ENCODE data around the gene LATS1. TPM values are rescaled to one million over a fixed set of nuclear protein-coding genes. Genes with fewer than 3 reads are reported as not detected.

The LATS1 gene
- total RNA-seq, 2 donors from 2014 or later: 24.4 to 30.5 TPM

DNA sequence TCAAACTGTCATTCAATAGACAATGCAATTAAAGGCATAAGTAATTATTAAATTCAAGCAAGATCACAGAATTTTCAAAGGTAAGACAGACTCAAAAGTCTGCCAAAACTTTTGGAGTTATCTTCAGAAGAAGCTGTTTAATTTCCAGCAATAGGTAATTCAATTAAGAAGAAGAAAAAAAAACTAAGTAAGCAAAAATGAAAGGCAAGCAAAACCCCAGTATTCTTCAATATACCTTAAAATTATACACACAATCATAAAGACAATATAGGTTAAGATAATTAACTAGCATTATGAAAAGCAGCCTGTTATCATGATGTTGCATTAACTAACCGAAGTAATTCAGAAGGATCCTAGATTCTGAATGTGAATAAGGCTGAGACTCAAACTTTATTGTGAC, 3.5 kb downstream of the LATS1 start:
- no peak overlapping the region for H3K27ac ChIP-seq
- ATAC-seq (ENCODE audit: insufficient number of reproducible peaks, low FRiP score, low read depth): no peak
- TF ChIP-seq, protein P1, sequence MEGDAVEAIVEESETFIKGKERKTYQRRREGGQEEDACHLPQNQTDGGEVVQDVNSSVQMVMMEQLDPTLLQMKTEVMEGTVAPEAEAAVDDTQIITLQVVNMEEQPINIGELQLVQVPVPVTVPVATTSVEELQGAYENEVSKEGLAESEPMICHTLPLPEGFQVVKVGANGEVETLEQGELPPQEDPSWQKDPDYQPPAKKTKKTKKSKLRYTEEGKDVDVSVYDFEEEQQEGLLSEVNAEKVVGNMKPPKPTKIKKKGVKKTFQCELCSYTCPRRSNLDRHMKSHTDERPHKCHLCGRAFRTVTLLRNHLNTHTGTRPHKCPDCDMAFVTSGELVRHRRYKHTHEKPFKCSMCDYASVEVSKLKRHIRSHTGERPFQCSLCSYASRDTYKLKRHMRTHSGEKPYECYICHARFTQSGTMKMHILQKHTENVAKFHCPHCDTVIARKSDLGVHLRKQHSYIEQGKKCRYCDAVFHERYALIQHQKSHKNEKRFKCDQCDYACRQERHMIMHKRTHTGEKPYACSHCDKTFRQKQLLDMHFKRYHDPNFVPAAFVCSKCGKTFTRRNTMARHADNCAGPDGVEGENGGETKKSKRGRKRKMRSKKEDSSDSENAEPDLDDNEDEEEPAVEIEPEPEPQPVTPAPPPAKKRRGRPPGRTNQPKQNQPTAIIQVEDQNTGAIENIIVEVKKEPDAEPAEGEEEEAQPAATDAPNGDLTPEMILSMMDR (IDR thresholded peaks at IDR 0.05): no peak
- DNase-seq (ENCODE audit: low spot score): no peak
- no peaks in the 10 kb centered on the region for H3K36me3 ChIP-seq
- no peak overlapping the region for H3K4me3 ChIP-seq
- peaks cover 29 to 51% of the 10 kb centered on the region in 2 donors for H3K4me1 ChIP-seq (ENCODE audit: control insufficient read depth in 1 of 2, low read depth in 2 of 2)
- H3K27me3 ChIP-seq (replicated peaks; ENCODE audit: insufficient read depth): no peaks in the 10 kb centered on the region
- no peaks in the 10 kb centered on the region for H3K9me3 ChIP-seq

DNA sequence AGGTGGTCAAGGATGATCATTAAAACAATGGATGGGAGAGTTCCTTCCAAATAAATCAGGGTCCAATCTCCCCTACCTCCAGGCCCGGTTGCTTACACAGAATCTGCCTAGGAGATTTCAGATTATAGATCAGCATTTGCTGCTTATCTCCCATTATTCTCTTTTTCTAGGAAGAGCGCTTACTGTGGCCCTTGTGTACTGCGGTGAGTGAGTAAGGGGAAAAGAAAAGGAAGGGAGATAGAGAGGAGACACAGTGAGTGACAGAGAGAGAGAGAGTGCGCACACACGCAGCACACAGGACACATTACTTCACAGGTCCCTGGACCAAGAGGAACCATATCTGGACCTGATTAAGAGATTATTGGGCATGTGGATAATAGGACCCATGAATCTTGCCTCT, 6.2 kb downstream of the LATS1 start:
- Histone ChIP-seq H3K4me1 (ENCODE audit: control insufficient read depth in 1 of 2, low read depth in 2 of 2) (peaks cover 30 to 45% of the 10 kb centered on the region in 2 donors), H3K36me3 (no peaks in the 10 kb centered on the region), H3K27me3 (replicated peaks; ENCODE audit: insufficient read depth) (no peaks in the 10 kb centered on the region), H3K9me3 (no peaks in the 10 kb centered on the region), H3K27ac (no peak overlapping the region), H3K4me3 (no peak overlapping the region)
- no peak for DNase-seq (ENCODE audit: low spot score)
- no peak for ATAC-seq (ENCODE audit: insufficient number of reproducible peaks, low FRiP score, low read depth)
- TF ChIP-seq, protein P1 (IDR thresholded peaks at IDR 0.05): no peak

DNA sequence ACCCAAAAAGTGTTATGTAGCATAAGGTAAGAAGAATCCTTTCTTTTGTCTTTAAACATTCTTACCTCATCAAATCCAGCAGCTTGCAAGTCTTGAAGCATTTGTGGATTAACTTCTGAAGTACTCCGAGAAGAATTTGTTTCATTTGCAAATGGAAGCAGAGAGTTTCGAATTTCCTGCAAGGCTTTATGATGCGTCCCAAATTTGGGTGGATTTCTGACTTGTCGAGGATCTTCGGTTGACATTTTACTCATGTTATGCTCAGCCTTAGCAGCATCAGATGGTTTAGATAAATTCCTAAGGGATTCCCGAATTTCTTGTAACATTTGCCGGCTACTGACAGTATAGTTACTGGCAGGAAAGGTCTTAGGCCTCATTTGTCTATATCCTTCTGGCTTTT, 16.2 kb downstream of the LATS1 start:
- peaks cover 5% of the 10 kb centered on the region for H3K36me3 ChIP-seq
- no peaks in the 10 kb centered on the region for H3K27me3 ChIP-seq (replicated peaks; ENCODE audit: insufficient read depth)
- H3K27ac ChIP-seq: no peak overlapping the region
- ATAC-seq (ENCODE audit: insufficient number of reproducible peaks, low FRiP score, low read depth): no peak
- no peak overlapping the region for H3K4me3 ChIP-seq
- DNase-seq (ENCODE audit: low spot score): no peak
- TF ChIP-seq, protein P1 (IDR thresholded peaks at IDR 0.05): no peak
- peaks cover 10 to 22% of the 10 kb centered on the region in 2 donors for H3K4me1 ChIP-seq (ENCODE audit: control insufficient read depth in 1 of 2, low read depth in 2 of 2)
- H3K9me3 ChIP-seq: no peaks in the 10 kb centered on the region

DNA sequence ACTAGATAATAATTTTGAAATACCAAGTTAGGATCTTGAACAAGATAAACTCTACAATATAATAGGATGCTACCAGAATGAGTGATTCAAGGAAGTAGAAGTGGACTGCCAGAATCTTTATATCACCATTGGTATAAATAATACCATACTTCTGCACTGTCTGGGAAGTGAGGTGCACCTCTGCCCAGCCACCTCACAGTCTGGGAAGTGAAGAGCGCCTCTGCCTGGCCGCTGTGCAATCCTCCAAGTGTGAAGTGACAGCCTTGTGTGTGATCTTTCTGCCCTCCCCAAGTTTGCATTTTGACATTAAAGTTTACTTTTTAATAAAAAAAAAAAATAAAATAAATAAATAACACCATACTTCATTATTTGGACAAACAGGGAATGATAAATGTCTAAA, 18.8 kb downstream of the LATS1 start:
- Histone ChIP-seq H3K9me3 (no peaks in the 10 kb centered on the region), H3K4me1 (ENCODE audit: control insufficient read depth in 1 of 2, low read depth in 2 of 2) (peaks cover 10 to 19% of the 10 kb centered on the region in 2 donors), H3K27me3 (replicated peaks; ENCODE audit: insufficient read depth) (no peaks in the 10 kb centered on the region), H3K36me3 (peaks cover 14% of the 10 kb centered on the region), H3K27ac (no peak overlapping the region), H3K4me3 (no peak overlapping the region)
- no peak for DNase-seq (ENCODE audit: low spot score)
- ATAC-seq (ENCODE audit: insufficient number of reproducible peaks, low FRiP score, low read depth): no peak
- TF ChIP-seq, protein P1 (IDR thresholded peaks at IDR 0.05): no peak

DNA sequence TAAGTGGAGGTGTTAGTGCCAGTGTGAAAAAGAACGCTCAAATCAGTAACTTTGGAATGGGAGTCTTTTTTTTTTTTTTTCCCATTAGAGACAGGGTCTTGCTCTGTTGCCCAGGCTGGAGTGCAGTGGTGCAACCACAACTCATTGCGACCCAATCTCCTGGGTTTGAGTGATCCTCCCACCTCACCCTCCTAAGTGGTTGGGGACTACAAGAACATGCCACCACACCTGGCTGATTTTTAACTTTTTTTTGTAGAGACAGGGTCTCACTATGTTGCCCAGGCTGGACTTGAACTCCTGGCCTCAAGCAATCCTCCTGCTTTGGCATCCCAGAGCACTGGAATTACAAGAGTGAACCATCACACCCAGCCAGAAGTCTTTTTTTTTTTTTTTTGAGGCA, 19.7 kb downstream of the LATS1 start:
- no peaks in the 10 kb centered on the region for H3K27me3 ChIP-seq (replicated peaks; ENCODE audit: insufficient read depth)

More for the DNA sequence above, 19.7 kb downstream of the LATS1 start:
- Histone ChIP-seq H3K9me3 (no peaks in the 10 kb centered on the region), H3K36me3 (peaks cover 21% of the 10 kb centered on the region), H3K4me1 (ENCODE audit: control insufficient read depth in 1 of 2, low read depth in 2 of 2) (peaks cover 10 to 19% of the 10 kb centered on the region in 2 donors), H3K27ac (no peak overlapping the region), H3K4me3 (no peak overlapping the region)
- DNase-seq (ENCODE audit: low spot score) (no peak), ATAC-seq (ENCODE audit: insufficient number of reproducible peaks, low FRiP score, low read depth) (no peak)
- TF ChIP-seq, protein P1 (IDR thresholded peaks at IDR 0.05): no peak
